Measurements from ENCODE around the gene SEMA3D.

GRCh38 chr7:85150624-85151023 lies 36.2 kb downstream of the SEMA3D start:
- TF ChIP-seq CTCF (IDR thresholded peaks at IDR 0.05) (no peak), EP300 (IDR thresholded peaks at IDR 0.05) (no peak), POLR2A (IDR thresholded peaks at IDR 0.05) (no peak)
